ENCODE measurements around the gene CTBS.

Gene CTBS

DNA sequence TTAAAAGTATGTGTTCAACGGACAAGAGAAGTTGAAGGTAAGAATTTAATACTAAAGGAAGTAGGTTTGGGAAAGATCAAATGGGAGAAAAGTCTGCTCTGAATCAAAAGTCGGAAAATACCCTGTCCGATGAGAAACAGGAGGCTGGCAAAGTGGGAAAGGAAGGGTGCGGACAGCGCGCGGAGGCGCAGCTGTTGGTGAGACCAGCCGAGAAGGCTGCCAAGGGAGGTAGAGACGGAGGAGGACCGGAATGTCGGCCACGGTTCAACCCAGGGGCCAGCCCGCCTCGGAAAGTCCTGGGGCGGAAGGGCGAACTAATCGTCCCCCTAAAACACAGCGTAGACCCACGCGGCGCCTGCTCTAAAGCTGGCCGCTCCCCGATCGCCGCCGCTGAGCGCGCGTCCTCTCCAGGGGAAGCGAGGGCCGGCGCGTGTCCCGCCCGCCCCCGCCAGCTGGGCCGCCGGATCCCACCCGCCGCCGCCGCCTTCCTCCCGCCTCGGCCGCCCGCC lies 68.7 kb downstream of the CTBS start:
- DNase-seq = peak; percentile 30 to 53

GRCh38 chr1:84504580-84505492 lies 69.4 kb downstream of the CTBS start:
- DNase-seq = peak; percentile 13 to 33

GRCh38 chr1:84502927-84503326 lies 71.3 kb downstream of the CTBS start:
- no peak for DNase-seq
